ENCODE data around the gene IL13RA2. TPM values are rescaled to one million over a fixed set of nuclear protein-coding genes. Genes with fewer than 3 reads are reported as not detected.

The IL13RA2 gene
- total and polyA plus RNA-seq, 7 donors: 0.03 to 0.09 TPM; not detected in 5

DNA sequence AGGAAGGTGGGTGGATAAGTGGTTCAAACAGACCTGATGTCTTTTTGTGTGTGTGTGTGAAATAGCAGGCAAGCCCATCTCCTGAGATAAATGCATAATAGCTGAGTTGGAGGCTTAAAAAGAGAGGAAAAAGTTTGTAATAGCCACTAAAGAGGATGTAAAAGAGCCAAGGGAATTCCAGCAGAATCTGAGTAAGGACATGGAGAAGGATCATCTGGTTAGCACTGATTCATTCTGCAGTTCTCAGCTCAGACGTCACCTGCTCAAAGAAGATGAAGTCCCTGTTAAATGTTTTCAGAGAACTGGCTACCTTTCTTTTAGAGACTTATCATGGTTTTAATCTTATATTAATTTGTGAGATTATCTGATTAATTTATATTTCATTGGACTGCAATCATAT lies 21.0 kb upstream of the IL13RA2 start:
- H3K4me3 ChIP-seq: no peak overlapping the region
- DNase-seq: no peak
- no peaks in the 10 kb centered on the region for H3K9me3 ChIP-seq
- intact Hi-C loops (cut with DNase I): no loop called here
- no peaks in the 10 kb centered on the region for H3K4me1 ChIP-seq
- peaks cover 0 to 34% (median 0%) of the 10 kb centered on the region in 3 donors for H3K27me3 ChIP-seq (ENCODE audit: insufficient read depth in 3 of 3, low read length in 2 of 3)
- ATAC-seq: no peak
- no peak overlapping the region for H3K27ac ChIP-seq
- no peaks in the 10 kb centered on the region for H3K36me3 ChIP-seq (ENCODE audit: insufficient read depth in 1 of 2, low read depth in 1 of 2)
- TF ChIP-seq, protein P1, sequence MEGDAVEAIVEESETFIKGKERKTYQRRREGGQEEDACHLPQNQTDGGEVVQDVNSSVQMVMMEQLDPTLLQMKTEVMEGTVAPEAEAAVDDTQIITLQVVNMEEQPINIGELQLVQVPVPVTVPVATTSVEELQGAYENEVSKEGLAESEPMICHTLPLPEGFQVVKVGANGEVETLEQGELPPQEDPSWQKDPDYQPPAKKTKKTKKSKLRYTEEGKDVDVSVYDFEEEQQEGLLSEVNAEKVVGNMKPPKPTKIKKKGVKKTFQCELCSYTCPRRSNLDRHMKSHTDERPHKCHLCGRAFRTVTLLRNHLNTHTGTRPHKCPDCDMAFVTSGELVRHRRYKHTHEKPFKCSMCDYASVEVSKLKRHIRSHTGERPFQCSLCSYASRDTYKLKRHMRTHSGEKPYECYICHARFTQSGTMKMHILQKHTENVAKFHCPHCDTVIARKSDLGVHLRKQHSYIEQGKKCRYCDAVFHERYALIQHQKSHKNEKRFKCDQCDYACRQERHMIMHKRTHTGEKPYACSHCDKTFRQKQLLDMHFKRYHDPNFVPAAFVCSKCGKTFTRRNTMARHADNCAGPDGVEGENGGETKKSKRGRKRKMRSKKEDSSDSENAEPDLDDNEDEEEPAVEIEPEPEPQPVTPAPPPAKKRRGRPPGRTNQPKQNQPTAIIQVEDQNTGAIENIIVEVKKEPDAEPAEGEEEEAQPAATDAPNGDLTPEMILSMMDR (IDR thresholded peaks at IDR 0.05): no peak
- 46 to 50% (median 47%) methylated on average over 1 of the region's 1 CpG for WGBS, 3 donors

DNA sequence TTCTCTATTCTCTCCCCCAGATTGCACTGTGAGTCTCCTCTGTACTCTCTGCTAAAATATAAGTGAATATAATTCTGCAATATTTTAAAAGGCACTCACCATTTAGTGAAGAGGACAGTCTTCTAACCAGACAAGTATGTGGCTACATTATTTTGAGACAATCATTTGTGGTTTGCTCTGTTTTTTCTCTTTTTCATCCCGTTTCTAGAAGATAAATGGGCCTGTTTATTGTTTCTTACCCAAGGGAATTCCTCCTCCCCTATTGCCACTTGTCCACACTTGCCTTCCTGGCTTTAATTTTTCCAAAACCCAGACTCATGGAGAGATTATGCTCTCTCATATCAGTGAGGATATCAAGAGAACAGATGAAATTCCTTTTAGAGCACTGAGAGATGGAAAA lies 18.6 kb upstream of the IL13RA2 start:
- no peaks in the 10 kb centered on the region for H3K36me3 ChIP-seq (ENCODE audit: insufficient read depth in 1 of 2, low read depth in 1 of 2)
- H3K27ac ChIP-seq: no peak overlapping the region
- intact Hi-C loops (cut with DNase I): no loop called here
- no peak overlapping the region for H3K4me3 ChIP-seq
- no peak for ATAC-seq
- TF ChIP-seq, protein P1 (IDR thresholded peaks at IDR 0.05): no peak
- WGBS, 3 donors: 23 to 40% (median 30%) methylated on average over 1 of the region's 1 CpG
- DNase-seq: no peak
- no peaks in the 10 kb centered on the region for H3K4me1 ChIP-seq
- H3K9me3 ChIP-seq: no peaks in the 10 kb centered on the region
- peaks cover 0 to 39% (median 0%) of the 10 kb centered on the region in 3 donors for H3K27me3 ChIP-seq (ENCODE audit: insufficient read depth in 3 of 3, low read length in 2 of 3)

DNA sequence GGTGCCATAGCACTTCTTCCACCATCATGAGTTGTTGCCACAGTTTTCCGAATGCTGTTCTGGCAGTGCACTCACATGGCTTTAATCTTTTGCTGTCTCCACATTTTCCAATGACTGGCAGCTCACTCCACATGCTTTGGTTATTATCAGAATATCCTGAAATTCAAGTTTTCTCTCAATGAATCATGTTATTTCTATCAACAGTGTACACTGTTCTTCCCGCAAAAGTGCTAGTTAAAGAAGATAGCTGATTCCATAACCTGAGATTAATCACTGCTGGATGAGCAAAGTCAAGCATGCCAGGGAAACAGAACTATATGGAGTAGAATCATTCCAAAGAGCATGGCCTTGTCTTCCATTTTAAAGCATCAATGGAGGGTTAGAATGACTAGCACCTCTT lies 14.6 kb upstream of the IL13RA2 start:
- H3K4me3 ChIP-seq: no peak overlapping the region
- H3K4me1 ChIP-seq: no peaks in the 10 kb centered on the region
- TF ChIP-seq, protein P1 (IDR thresholded peaks at IDR 0.05): no peak
- no peak for DNase-seq
- ATAC-seq: no peak
- H3K9me3 ChIP-seq: no peaks in the 10 kb centered on the region
- H3K36me3 ChIP-seq (ENCODE audit: insufficient read depth in 1 of 2, low read depth in 1 of 2): no peaks in the 10 kb centered on the region
- WGBS, 3 donors: 80 to 91% (median 85%) methylated on average over 2 of the region's 2 CpGs
- intact Hi-C loops (cut with DNase I): no loop called here
- no peak overlapping the region for H3K27ac ChIP-seq
- peaks cover 0 to 39% (median 0%) of the 10 kb centered on the region in 3 donors for H3K27me3 ChIP-seq (ENCODE audit: insufficient read depth in 3 of 3, low read length in 2 of 3)

DNA sequence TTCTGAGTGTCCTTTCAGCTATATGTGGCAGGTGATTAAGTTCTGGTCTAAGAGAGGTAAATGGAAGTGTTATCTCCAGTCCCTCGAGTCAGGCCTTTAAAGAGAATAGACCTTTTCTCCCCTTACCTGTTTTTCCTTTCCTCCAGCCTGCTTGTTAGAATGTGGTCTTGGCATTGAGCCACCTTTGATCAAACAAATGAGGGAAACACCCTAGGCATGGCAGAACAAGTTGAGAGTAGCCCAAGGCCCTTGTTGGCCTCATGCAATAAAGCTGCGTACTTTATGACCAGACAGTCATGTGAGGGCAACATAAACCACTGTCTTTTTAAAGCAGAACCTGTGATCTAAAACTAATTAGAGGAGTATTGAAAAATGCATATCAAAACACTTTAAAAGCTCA lies 13.2 kb upstream of the IL13RA2 start:
- intact Hi-C loops (cut with DNase I): no loop called here
- no peak overlapping the region for H3K4me3 ChIP-seq
- TF ChIP-seq, protein P1 (IDR thresholded peaks at IDR 0.05): no peak

DNA sequence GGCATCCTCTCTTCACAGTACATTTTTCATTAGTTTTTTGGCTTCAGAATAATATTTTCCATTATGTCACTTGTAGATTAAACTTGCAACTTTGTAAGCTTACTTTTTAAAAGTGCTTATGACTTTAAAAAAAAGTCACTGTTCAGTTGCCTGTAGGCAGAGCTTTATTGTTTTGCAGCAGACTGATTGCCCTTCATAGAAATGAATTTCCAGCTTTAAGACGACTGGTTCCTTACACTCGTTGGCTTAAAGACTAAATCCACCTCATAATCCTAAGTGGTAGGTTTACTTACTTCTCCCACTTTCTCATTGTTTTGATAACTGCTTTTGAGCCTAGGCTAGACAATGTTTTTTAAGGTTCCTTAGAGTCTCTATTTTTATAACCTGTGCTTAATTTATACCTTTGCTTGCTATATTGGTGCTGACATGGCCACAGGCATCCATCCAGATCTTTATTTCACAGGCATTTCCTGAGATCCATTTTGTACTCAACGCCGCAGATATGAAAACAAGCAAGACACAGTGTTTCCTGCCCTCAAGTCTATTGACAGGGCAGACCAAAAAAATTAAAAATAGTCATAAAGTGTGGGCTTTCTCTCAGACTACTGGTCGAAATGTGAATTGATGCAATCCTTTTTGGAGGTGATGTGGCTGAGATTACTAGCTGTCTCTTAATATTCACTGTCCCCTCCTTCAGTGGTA lies 12.6 kb upstream of the IL13RA2 start:
- H3K27me3 ChIP-seq (ENCODE audit: insufficient read depth in 3 of 3, low read length in 2 of 3): peaks cover 0 to 27% (median 0%) of the 10 kb centered on the region in 3 donors
- no peak overlapping the region for H3K4me3 ChIP-seq
- no peaks in the 10 kb centered on the region for H3K36me3 ChIP-seq (ENCODE audit: insufficient read depth in 1 of 2, low read depth in 1 of 2)
- intact Hi-C loops (cut with DNase I): no loop called here
- no peaks in the 10 kb centered on the region for H3K4me1 ChIP-seq
- no peak overlapping the region for H3K27ac ChIP-seq
- ATAC-seq (no peak), DNase-seq (no peak)
- WGBS, 3 donors: 28 to 43% (median 29%) methylated on average over 5 of the region's 5 CpGs
- no peaks in the 10 kb centered on the region for H3K9me3 ChIP-seq
- TF ChIP-seq, protein P1 (IDR thresholded peaks at IDR 0.05): no peak

More for the DNA sequence above, 13.2 kb upstream of the IL13RA2 start:
- no peaks in the 10 kb centered on the region for H3K4me1 ChIP-seq
- ATAC-seq (no peak), DNase-seq (no peak)
- peaks cover 0 to 31% (median 0%) of the 10 kb centered on the region in 3 donors for H3K27me3 ChIP-seq (ENCODE audit: insufficient read depth in 3 of 3, low read length in 2 of 3)
- H3K9me3 ChIP-seq: no peaks in the 10 kb centered on the region
- H3K36me3 ChIP-seq (ENCODE audit: insufficient read depth in 1 of 2, low read depth in 1 of 2): no peaks in the 10 kb centered on the region
- WGBS, 3 donors: 62 to 80% (median 78%) methylated on average over 2 of the region's 2 CpGs
- H3K27ac ChIP-seq: no peak overlapping the region
